T-helper 22 cell (primary cell): ENCODE results near the gene LPAR3.
"Not testable (repeated sequence)": the region's sequence is repeated elsewhere in the genome, so short reads cannot be mapped to it uniquely, and the experiment has no call there.

Experiments used
- DNase-seq: peaks from one replicate; pipeline ENCODE4 v3.0.0-alpha.2; 2020; ENCODE audit warnings: low read depth

Gene LPAR3, protein sequence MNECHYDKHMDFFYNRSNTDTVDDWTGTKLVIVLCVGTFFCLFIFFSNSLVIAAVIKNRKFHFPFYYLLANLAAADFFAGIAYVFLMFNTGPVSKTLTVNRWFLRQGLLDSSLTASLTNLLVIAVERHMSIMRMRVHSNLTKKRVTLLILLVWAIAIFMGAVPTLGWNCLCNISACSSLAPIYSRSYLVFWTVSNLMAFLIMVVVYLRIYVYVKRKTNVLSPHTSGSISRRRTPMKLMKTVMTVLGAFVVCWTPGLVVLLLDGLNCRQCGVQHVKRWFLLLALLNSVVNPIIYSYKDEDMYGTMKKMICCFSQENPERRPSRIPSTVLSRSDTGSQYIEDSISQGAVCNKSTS

GRCh38 chr1:84892705-84893618, at the start of gene LPAR3:
LPAR3 (minus strand) TSS chr1:84893206; CDS start chr1:84866120, 27,086 bp downstream.
- DNase-seq, result no peak

DNA sequence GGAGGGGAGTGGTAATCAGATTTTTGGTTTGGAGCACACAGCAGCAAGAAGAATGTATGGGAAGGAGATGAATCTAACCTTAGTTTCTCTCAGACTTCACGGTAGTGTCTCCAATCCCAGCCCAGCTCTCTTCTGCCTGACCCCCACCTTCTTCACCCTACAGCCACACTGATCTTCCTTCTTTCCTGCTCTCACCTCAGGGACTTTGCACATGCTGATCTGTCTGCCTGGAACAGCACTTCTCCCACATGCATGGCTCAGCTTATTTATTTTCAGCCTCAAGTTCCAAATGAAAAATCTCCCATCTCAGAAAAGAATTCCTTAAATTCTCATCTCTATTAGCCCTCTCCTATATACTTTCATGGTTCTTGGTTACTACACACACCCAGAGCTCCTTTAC, 48.8 kb upstream of the LPAR3 start:
- no peak for DNase-seq

DNA sequence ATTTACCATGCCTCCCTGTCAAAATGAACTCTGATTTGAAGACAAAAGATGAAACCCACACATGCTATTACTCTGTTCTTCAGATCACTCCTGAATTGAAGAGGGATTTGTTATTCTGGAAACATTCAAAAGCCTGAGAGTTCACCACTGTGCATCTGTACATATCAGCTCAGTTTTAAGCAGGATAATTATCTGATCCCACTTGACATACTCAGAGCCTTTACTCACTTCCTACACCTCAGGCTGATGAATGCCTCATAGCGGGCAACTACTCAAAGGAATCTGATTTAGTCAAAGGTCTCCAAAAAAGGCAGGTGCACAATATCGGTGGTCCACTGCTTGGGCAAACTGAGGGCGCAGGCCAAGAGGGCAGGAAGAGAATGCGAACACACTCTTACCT, 47.5 kb upstream of the LPAR3 start:
- DNase-seq, result no peak

DNA sequence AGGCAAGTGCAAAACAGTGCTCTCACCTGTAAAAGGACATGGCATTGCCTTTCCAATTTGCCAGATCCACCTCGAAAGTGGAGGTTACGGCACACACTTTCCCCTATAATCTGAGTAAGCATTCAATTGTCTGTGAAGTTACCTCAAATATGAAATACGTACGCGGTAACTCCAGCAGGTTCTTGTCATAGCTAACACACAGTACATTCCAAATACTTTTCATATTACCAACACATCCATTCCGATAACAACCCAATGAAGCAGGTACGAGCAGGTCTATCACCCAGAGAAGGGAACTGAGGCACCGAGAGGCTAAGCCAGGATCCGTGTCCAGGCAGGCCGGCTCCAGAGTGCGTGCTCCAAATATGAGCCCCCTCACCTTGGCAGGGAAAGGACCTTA, 46.8 kb upstream of the LPAR3 start:
- no peak for DNase-seq

DNA sequence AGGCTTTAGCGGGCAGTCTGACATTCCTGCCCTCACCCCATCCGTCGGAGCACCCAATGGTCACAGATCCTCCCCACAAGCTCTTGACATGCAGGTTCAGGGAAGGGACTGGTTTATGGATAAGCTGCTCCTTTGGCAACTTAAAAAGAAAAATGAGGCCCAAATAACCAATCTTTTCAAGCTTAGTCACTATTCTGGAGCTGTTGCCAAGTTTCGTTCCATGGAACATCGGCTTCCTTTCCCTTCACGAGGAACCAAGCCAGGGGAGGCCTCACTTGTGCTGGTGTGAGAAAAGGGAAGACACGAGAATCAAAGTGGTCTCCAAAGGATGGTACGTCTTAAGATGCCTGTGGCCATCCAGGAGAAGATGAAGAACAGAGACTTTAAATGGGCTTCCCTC, 46.1 kb upstream of the LPAR3 start:
- DNase-seq, result no peak

GRCh38 chr1:84936116-84936810, 43.3 kb upstream of the LPAR3 start:
- peak; percentile 2 for DNase-seq

DNA sequence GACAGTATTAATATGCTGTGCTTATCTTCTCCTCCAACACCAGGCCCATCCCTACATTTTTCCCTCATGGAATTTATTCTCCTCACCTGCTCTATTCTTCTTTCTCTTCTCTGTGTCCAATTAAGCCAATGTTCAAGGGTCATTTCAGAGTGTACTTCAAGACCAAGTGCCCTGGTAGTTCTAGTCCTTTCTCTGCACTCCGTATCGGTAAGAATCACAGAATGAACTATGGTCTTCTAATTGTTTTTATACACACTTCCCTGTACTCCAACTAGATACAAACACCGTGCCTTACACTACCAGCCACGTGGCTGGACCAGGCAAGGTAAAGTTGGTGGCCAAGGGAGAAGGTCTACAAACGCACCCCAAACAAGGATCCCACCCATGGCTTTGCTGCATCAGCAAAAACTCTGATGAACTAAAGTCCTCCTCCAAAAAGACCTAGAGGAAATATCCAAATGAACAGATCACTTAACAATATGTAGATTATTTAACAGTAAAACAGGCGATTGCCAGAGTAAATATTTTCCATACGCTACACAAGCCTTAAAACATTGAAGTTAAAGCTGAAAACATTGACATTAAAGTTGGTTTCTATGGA, 40.1 kb upstream of the LPAR3 start:
- DNase-seq, result no peak

GRCh38 chr1:84930831-84931230, 37.8 kb upstream of the LPAR3 start:
- DNase-seq, result no peak

DNA sequence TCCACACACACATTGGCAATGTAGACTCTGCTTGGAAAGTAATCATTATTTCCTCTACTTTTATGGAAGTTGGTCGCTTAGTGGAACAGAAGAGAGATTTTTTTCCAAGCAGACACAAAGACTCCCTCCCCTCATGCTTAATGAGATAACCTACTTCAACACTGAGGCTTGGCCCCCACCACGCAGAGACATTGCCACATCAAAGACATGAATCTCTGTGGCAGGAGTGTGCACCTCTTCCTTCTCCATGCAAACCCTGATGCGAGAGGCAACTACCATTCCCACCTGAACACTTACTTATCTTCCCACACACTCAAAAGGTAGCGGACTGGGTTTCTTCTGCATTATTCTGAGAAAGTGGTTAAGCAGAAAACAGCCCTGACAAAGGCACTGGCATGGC, 37.3 kb upstream of the LPAR3 start:
- no peak for DNase-seq

DNA sequence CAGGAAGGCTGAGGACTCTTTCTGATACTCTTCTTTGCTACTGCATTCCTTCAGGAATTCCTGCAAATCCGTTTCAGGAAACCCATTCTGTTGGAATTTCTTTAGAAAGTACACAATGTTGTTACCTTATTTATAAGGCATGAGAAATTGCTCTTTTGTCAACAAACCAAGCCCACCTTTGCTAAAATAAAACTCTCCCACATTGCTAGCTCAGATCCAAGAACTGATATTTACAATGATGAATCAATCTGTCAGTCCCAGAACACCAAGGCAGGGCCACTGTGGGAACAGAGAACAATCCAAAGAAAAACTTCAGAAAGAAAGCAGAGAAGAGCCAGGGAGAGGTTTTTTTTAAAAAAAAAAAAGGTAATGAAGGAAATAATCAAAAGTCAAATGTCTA, 36.6 kb upstream of the LPAR3 start:
- DNase-seq, result no peak

GRCh38 chr1:84928979-84929378, 36.0 kb upstream of the LPAR3 start:
- no peak for DNase-seq

- DNase-seq, result no peak
These were observed 30.3 kb upstream of the LPAR3 start for GRCh38 chr1:84923317-84923716.

- DNase-seq, result no peak
These were observed 27.2 kb upstream of the LPAR3 start for GRCh38 chr1:84920159-84920558.

DNA sequence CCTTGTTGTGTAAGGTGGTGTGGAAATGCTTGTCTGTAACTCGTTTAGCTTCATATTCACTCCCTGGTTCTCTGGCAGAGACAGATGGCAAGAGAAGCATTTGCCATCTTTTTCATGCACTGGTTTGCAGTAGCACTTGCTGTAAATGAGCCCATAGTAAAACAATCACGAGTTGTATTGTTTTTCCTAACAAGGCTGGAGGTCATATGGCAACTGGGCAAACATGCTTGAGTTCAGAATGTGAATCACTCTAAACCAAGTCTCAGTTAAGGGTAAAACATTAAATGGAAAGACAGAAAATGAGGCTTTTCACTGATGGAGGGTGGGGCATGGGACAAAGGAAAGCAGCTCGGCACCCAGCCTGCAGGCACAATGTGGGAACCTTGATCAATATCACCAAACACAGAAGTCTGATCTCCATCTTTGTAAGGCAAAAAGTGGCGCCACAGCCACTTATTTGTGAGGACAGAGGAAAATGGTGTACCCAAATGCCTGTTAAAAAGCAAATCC, 26.5 kb upstream of the LPAR3 start:
- DNase-seq, result no peak

GRCh38 chr1:84918726-84919336, 25.8 kb upstream of the LPAR3 start:
- no peak for DNase-seq

DNA sequence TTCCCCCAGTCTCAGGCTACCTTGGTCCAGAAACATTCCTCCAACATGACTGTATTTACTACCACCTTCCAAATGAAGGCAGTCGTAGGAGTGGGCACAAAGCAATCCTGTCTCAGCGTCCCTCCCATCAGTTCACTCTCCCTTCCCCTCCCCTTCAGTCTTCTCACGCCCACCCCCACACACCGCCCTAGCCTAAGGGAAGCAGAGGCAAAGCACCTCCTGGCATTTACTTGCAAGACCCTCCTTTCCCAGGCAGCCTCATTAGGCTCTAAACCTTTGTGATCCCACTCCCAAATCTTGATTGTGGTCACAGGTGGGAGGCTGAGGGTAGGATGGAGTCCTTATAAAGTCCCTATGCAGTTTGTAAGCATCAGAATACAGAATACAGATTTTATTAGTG, 23.9 kb upstream of the LPAR3 start:
- no peak for DNase-seq

DNA sequence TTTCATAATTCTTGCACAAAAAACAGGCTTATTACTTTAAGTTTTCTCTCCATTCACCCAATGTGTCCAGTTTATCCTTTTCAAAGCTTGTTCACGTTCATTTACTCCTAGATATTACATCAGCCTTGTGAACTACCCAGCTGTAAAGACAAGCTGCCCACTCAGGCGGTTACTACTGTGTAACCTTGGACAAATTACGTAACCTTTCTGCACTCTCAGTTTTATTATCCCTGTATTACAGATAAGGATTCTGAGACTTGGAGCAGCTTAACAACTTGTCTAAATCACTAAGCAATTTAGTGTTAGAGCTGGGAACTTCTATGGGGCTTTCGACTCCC, 20.5 kb upstream of the LPAR3 start:
- DNase-seq, result no peak

- DNase-seq, result no peak
These were observed 19.9 kb upstream of the LPAR3 start for GRCh38 chr1:84912726-84913554.

GRCh38 chr1:84908746-84909464, 15.9 kb upstream of the LPAR3 start:
- not testable (repeated sequence) for DNase-seq
